ENCODE results near the gene DNAJC5.
"Not testable (repeated sequence)": the region's sequence is repeated elsewhere in the genome, so short reads cannot be mapped to it uniquely, and the experiment has no call there.

DNA sequence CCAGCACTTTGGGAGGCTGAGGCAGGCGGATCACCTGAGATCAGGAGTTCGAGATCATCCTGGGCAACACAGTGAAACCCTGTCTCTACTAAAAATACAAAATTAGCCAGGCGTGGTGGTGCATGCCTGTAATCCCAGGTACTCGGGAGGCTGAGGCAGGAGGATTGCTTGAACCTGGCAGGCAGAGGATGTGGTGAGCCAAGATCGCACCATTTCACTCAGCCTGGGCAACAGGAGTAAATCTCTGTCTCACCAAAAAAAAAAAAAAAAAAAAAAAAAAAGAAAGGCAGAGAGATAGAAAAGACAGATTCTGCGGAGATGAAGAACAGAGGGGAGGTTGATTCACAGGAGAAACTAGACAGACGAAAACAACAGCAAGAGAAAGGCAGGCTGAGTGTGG, 81.6 kb downstream of the DNAJC5 start:
- not testable (repeated sequence) for TF ChIP-seq CTCF (IDR thresholded peaks at IDR 0.05; ENCODE audit: control extremely low read depth in 1 of 3, insufficient read depth in 1 of 3, low read depth in 1 of 3, low read length in 3 of 3); RAD21 (IDR thresholded peaks at IDR 0.05 in 1 of 2, conservative IDR thresholded peaks at IDR 0.05 in 1 of 2; ENCODE audit: low read depth in 2 of 2, low read length in 2 of 2); POLR2A (IDR thresholded peaks at IDR 0.05; ENCODE audit: control extremely low read depth in 1 of 2, low read depth in 2 of 2, low read length in 2 of 2); POU5F1 (IDR thresholded peaks at IDR 0.05; ENCODE audit: low read depth, low read length); BRCA1 (IDR thresholded peaks at IDR 0.05; ENCODE audit: low read depth, low read length); RNF2 (IDR thresholded peaks at IDR 0.05; ENCODE audit: borderline replicate concordance, low read depth, low read length, missing control alignments, poor library complexity, severe bottlenecking); CHD2 (IDR thresholded peaks at IDR 0.05; ENCODE audit: low read length)

Measured in H1 (cell line).